OCI-M1 (cell line): Measurements from ENCODE around the gene TSPAN31.
"Not testable (repeated sequence)": the region's sequence is repeated elsewhere in the genome, so short reads cannot be mapped to it uniquely, and the experiment has no call there.

ENCODE experiments used
- DNase-seq: peaks from one replicate; lab custom pipeline; 2025; lab: John Stamatoyannopoulos, UW

TSPAN31 gene

DNA sequence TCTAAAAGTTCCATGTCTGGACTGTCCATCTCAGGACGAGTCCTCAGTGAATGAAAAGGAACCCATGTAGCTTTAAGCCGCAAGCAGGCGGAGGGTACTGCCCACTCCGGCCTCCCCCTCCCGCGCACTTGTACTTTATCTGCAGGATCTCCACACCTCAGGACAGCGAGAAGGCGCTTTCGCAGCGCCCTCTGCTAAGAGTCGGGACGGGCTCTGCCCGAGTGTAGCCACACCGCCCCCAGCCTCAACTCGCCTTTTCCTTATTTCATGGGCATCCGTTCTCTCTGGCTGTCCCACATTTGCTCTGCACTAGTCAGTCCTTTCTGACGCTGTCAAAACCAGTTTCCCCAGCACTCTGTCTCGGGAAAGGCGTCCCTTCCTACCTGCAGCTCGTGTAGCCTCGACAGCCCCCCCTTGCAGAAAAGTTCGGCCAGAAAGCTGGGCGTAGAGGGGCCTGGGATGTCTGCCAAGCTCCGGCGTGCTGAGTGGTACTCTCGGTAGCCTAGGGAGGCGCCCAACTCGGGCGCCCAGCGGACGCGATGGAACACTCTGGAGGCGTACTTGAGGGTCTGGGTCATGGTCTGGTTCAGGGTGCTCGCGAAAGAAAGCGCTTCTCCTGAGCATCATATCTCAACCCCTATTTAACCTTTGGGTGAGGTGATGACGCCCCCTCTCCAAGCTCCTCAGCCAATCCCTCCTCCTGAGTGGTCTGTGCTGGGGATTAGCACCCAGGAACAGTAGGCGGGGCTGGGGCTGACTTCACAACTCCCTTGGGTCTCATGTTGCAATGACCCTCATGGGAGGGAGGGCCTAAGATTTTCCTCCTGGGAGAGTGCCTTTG, 21.8 kb downstream of the TSPAN31 start, which contains the start of gene CYP27B1:
TSS of gene CYP27B1 (minus strand) at position 615 of the 841 bp plus-strand sequence. CDS start at position 578, 37 bp downstream.
- DNase-seq, result no peak

DNA sequence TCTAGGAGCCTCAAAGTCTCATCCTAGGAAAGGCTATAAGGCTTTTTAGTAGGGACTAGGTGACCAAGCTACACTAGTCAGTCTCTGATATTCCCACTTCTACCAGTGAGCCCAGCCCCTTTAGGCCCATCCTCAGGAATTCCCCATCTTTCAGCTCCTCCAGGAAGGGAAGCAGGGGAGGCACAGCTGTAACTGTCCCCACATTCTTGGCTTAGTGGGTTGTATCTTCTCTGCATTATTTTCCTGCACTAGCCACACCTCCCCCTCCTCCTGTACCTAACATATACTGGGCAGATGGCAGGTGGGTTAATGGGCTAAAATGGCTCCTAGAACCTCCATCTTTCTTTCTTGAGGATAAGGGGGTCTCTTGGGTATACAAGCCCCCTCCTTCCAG, 22.5 kb downstream of the TSPAN31 start:
- no peak for DNase-seq

DNA sequence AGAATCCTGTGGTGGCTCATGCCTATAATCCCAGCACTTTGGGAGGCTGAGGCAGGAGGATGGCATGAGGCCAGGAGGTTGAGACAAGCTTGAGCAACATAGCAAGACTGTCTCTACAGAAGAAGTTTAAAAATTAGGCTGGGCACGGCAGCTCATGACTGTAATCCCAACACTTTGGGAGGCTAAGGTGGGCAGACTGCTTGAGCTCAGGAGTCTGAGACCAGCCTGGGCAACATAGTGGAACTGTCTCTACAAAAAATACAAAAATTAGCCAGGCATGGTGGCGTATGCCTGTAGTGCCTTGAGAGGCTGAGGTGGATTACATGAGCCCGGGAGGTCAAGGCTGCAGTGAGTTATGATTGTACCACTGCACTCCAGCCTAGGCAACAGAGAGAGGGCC, 23.0 kb downstream of the TSPAN31 start:
- no peak for DNase-seq

DNA sequence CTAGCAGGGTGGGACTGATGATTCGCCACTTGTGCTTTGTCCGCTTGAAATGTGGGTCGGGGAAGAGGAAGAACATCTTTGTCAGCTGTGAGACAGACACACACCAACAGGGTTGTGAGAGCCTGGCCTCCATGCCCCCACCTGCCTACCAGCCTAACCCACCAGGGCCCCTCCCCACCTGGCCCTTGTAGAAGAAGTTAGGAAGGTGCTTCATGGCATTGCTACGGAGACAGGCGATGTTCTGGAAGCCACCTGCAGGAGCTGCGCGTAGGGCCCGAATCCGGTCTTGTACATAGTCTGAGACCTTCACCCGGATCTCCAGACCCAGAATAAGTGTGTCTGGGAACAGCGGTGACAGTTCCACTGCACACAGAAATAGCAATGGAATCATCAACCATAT, 24.8 kb downstream of the TSPAN31 start:
- DNase-seq, result no peak

DNA sequence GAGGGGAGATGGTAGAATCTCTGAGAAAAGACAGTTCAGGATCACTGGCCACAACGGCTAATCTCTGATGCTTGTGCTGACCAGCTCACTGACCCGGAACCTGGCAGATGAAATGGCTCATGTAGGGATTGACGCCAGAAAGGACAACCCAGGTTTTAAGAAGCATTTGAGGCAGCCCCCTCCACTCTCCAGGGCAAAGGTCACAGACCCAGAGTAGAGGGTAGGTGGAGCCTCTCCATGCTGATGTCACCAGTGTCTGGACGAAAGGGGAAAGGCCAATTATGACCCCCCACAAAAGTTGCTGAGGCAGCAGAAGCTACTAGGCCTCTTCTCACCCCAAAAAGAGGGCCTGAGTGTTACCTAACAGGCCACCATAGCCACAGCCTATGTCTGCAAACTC, 25.9 kb downstream of the TSPAN31 start:
- no peak for DNase-seq

- DNase-seq, result peak; percentile 97
Observed at GRCh38 chr12:57771236-57771872, 26.5 kb downstream of the TSPAN31 start.

DNA sequence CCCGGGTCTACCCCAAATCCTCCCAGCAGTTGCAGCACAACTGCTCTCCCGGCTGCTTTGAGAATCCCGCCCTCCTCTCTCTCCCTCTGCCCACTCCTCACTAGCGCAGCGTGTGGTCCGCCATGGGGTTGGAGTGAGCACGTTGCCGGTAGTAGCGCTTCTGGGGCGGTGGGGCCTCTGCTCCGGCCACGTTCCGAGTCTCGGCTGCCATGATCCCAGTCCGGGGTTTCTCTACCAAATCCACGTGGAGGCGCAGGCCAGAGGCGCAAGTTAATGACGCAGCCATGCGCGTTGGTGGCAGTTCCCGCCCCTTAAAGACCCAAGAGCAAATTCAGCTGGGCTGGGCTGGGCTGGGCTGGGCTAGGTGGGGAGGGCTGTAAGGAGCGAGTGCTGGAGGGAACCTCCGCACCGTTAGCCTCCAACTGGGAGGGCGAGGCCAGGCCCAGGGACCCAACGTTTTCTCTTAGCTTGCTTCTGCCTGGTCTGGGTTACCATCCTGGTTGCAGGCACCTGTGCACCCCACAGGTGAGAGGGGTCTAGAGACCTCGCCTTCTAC, 27.1 kb downstream of the TSPAN31 start, which contains the start of gene METTL1:
TSS of gene METTL1 (minus strand) at position 233 of the 556 bp plus-strand sequence. CDS start at position 211, 22 bp downstream.
- DNase-seq, result peak; percentile 98

- peak; percentile 87 for DNase-seq
Observed at GRCh38 chr12:57772429-57773322, 27.8 kb downstream of the TSPAN31 start, which contains the start of gene EEF1AKMT3. Gene EEF1AKMT3, plus strand, starts transcription at chr12:57772614. Its CDS starts 111 bp downstream, at chr12:57772725.

DNA sequence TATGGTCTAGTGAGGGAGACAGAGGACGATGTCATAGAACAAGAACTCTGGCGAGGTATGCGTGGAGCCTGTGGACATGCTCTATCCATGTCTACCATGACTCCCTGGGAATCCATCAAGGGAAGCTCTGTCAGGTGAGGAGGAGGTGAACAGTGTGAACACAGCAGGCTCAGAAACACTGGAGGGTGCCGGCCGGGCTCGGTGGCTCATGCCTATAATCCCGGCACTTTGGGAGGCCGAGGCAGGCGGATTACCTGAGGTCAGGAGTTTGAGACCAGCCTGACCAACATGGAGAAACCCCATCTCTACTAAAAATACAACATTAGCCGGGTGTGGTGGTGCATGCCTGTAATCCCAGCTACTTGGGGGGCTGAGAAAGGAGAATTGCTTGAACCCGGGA, 29.8 kb downstream of the TSPAN31 start:
- DNase-seq, result not testable (repeated sequence)

GRCh38 chr12:57775044-57775443, 30.2 kb downstream of the TSPAN31 start:
- DNase-seq, result no peak

DNA sequence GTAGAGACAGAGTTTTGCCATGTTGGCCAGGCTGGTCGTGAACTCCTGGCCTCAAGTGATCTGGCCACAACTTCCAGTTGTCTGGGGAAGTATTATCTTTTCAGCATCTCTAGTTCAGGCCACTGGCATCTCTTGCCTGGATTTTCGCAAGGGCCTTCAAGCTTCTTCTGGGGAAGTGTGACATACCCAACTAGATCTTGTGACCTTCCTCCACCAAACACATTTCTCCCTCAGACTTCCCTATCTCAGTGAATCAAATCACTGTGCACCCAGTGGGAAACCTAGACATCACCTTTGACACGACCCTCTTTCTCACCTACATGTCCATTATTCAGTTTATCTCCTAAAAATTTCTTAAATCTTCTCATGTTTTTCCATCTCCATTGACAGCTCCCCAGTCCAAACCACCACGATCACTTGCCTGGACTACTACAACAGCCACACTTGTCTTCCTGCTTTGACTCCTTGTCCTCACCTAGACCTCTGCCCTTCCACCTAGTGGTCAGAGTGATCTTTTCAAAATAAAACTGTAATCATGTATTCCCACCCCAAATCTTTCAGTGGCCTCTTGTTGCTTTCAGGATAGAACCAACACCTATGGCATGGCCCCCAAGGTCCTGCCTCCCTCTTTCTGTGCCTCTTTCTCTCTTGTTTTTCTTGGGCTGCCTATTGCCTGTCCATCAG, 30.9 kb downstream of the TSPAN31 start:
- peak; percentile 12 for DNase-seq

DNA sequence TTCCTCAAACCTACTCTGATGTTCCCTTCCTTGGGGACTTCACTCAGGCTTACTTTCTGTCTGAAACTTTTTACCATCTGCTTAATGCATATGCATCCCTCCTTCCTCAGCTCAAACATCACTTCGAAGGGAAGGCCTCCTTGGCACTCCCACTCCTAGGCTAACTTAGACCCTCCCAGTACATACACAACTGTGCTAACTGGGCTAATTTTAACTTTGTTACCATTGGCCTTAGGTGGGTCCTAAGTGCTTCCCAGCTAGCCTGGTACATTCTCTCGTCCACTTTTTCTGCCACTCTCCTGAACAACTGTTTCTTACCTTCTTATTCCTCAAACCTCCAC, 31.4 kb downstream of the TSPAN31 start:
- no peak for DNase-seq

GRCh38 chr12:57777367-57777766, 32.5 kb downstream of the TSPAN31 start:
- no peak for DNase-seq

DNA sequence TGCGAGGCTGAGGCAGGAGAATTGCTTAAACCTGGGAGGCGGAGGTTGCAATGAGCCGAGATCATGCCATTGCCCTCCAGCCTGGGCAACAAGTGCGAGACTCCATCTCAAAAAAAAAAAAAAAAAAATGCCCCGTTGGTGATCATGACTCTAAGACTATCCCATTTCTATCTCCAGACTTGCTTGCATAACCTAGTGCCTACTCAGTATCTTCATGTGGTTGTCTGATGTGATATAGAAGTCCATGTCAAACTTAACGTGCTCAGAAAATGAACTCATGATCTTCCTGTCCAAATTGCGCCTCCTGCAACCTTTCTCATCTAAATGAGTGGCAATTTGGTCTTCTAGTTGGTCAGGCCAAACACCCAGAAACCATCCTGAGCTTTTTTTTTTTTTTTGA, 33.1 kb downstream of the TSPAN31 start:
- DNase-seq, result no peak

DNA sequence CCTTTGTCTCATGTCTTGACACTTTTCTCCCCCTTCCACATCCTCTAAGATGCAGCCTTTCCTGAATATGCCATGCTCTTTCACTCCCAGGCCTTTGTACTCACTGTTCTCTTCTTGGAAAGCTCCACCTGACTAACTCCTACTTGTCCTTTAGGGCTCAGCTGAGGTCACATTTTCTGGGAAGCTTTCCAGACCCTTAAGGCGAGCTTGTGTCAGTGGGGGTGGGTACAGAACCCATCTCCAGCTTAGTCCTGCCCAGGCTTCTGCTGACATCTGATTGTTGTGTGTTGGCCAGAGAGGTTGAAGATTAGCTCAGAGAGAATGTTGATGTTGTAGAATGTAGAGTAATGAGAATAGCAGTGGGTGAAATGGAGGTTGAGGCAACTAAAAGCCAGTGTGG, 34.9 kb downstream of the TSPAN31 start:
- no peak for DNase-seq

DNA sequence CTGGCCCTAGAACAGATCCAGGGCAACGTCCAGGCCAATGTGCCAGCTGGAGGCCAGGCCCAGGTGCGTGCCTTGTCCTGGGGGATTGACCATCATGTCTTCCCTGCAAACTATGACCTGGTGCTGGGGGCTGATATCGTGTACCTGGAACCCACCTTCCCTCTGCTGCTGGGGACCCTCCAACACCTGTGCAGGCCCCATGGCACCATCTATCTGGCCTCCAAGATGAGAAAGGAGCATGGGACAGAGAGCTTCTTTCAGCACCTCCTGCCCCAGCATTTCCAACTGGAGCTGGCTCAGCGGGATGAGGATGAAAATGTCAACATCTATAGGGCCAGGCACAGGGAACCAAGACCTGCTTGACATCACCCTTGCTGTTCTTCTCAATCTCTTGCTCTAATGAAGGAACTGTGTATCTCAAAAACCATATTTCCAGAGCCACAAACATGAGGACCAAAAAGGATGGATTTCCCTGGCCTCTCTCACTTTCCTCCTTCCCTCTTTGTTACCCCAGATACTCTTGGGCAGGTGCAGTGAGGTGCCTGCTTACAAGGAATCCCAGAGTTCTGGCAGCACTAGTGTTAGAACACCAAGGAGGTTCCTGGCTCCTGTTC, 35.6 kb downstream of the TSPAN31 start:
- no peak for DNase-seq

GRCh38 chr12:57781244-57781643, 36.4 kb downstream of the TSPAN31 start:
- DNase-seq, result no peak

GRCh38 chr12:57781801-57782200, 37.0 kb downstream of the TSPAN31 start:
- peak; percentile 29 for DNase-seq

GRCh38 chr12:57782243-57782607, 37.4 kb downstream of the TSPAN31 start:
- no peak for DNase-seq

GRCh38 chr12:57782608-57783465, 38.0 kb downstream of the TSPAN31 start, which contains the start of gene TSFM:
Gene TSFM, plus strand, starts transcription at chr12:57782787. Its CDS starts 15 bp downstream, at chr12:57782802.
- DNase-seq, result peak; percentile 97
